HG03457 (cell line): ENCODE data around the gene SPINK1.
"Not testable (repeated sequence)": the region's sequence is repeated elsewhere in the genome, so short reads cannot be mapped to it uniquely, and the experiment has no call there.

ENCODE experiments used
- ATAC-seq: cut with Tn5 transposase; IDR thresholded peaks from one replicate; pipeline ENCODE4 v1.9.1; 2021; ENCODE audit warnings: moderate number of reproducible peaks; ENCODE audit not compliant: unreplicated experiment

Gene SPINK1

DNA sequence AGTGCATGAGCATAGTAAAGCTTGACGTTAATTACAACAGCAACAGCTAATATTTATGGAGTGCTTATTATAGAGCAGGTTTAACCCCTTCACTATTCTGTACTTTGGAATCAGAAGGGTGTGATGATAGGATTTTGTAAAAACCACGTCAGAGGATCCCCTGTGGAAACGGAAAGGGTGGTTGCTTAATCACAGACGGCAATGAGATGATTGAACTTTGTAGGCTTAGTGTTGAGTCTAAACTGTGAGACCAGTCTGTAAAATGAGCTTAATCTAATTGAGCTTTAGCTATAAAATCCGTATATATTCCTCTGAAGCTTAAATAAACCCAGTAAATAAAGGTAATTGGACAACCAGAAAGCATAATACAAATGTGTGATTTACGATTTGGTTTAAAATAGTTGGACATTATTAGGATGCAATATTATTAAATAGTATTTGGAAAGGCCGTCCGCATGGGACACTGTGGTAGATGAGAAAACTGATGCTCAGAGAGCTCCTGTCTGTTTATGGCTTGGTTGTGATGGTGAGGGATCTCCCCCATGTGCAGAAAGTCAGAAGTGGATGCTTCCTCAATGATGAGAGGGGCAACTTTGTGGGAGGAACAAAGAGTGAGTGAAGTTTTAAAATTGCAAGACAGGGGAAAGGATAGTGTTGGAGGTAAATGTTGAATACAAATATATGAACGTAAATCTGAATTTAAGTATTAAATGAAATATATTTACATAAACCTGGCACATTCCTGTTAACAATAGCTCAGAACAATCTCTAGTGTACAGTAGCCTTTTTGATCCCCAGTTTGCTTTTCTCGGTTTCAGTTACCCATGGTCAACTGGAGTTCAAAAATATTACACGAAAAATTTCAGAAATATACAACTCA is 23.7 kb upstream of the SPINK1 start:
- ATAC-seq = no peak

DNA sequence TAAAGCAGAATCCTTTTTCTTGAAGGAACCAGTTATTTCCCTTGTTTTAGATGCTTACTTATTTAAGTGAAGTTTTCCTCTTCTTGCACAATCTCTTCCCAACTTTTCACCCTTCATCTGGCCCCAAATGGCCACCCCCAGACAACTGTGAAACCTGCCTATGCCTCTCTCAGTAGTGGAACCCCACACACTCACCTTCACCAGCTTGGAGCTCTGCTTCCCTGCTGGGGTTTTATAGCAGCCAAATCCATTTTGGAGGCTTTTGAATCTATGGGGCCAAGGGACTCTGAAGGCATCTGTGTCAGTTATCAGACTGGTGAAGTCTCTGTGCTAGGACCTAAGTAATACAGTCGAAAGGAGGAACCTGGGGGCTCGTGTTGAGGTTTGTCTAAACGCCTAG is 22.9 kb upstream of the SPINK1 start:
- ATAC-seq = no peak

DNA sequence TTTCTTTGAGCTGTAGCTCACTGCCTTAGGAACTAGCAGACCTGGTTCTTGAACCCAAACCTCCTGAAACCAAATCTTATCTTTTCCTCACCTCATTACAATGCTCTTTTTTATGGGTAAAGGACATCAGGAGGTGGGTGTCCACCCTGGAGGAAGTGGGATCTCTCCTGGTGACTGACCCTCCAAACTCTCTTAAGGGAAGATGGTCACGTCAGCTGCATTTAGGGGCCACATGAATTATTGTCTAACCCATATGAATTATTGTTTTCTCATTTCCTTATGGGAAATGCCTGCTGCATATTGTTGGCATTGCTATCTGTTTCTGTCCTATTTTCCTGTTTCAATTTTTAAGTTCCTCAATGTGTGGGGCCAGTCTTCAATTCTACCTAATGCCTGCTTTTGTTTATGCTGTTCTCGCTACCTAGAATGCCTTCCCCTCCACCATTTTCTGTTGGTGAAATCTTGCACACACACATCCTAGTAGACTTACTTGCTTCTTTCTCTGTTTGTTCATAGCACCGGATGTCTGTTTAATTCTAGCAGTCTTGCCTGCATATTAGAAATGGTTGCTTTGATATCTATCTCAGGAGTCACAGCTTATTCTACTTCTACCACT is 22.0 kb upstream of the SPINK1 start:
- ATAC-seq = no peak

DNA sequence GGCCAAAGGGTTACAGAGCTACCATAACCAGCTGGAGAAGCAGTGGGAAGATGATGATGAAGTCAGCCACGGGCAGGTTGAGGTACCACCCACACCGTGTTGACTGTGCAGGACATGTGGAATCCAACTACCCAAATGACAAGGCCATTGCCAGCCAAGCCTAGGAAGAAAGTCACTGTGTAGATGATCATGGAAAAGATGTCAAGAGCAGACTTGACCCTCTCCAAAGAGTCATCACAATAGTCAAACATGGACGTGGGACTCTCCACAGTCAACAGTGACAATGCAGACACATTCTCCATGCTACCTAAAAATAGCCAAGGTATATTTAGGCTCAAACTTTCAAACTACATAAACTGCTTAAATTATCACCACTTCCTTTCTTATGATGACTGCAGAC is 20.9 kb upstream of the SPINK1 start:
- ATAC-seq = no peak

DNA sequence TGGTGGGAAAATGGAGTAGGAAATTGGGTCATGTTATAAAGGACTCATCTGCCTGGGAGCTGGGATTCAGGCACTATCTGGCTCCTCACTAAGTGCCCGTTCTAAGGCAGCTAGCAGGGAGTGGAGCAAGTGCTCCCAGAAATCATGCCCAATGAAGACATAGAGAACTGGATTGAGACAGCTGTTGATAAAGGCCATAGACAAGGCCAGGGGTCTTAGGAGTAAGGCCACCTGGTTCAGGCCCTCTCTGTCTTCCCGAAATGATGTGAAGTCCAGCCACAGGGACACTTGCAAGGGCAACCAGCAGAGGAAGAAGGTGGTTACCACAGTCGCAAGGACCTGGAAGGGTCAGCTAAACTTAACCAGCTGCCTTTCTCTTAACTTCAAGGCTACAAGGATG is 20.1 kb upstream of the SPINK1 start:
- no peak for ATAC-seq

DNA sequence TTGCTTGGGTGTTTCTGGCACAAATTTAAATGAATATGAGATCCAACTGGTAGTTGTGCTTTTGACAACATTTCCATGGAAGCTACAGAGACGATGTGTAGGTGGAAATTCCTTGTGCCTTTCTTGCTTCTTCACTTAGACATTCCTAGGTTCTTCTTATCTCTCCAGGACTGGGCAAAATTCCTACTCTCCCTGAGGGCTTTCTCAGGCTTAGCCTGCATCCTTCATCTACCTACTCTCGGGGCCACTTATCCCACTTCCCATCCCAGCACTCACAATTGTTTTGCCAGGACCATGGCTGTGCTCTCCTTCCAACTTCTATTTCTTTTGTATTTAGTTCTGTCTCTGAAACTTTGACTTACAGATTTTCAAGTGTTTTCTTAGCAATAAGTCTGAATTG is 17.8 kb upstream of the SPINK1 start:
- ATAC-seq = no peak

DNA sequence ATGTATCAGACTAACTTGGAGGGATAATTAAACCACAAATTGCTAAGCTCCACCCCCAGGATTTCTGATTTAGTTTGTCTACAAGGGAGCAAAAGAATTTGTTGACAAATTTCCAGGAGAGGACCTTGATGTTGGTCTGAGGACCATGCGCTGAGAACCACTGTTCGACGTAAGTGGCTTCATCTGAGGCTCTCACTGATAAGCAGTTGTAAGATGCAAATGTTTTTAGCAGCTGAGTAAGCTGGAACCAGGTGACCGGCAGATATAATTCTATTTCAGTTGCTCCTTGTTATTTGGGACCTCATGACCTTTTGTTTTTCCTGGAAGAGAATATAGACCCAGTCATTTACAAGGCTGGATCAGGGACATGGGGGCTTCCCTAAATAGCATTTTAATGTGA is 14.1 kb upstream of the SPINK1 start:
- no peak for ATAC-seq

DNA sequence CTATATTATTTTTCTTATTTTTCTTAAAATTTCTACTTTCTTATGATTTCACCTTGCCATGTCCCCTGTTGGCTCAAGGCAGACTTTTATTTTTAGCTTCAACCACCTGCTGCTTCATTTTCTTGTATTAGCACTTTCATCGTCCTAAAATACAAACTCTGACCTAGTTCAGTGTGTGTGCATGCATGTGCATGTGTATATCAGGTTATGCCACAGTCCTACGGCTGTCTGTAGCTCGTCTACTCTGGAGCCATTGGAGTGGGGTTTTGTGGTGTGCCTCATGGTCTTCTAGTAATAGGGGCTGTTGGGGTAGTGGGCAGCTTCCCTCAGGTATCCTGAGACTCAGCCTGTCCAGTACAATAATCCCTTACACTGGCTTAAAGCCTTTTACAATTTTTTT is 13.4 kb upstream of the SPINK1 start:
- ATAC-seq = no peak

DNA sequence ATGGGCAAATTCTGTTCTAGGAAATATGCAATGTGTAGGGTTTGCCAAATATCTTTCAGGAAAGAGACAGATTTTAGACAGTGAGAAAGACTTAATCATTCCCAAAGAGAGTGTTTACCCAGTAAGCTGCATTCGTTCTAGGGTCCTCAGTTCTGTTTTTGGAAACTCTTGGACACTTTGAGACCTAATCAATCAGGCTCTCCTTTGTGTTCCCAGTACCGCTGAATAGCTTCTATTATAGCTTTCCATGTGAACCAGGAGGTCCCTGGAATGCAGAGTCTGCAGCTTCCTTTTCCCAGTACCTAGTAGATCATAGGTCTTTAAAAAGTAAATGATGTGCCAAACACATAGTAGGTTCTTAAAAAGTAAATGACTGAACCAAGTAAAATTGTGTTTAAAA is 11.4 kb upstream of the SPINK1 start:
- no peak for ATAC-seq

DNA sequence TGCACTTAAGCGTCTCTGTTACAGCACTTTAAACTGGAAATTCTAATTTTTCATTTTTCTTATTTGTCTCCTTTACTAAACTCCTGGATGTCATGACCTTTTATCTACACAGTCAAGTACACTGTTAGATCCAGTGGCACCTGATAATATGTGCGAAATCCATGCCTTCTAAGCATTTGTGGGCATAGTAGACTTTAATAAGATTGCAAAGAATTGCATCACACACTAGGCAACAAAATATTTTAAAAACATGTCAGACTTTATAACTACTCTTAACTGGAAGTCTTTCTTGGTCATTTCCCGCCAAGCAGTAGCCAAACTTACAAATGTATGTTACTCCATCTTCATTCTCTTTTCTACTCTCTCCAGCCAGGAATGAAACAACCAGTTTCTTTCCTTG is 5.0 kb upstream of the SPINK1 start:
- no peak for ATAC-seq

DNA sequence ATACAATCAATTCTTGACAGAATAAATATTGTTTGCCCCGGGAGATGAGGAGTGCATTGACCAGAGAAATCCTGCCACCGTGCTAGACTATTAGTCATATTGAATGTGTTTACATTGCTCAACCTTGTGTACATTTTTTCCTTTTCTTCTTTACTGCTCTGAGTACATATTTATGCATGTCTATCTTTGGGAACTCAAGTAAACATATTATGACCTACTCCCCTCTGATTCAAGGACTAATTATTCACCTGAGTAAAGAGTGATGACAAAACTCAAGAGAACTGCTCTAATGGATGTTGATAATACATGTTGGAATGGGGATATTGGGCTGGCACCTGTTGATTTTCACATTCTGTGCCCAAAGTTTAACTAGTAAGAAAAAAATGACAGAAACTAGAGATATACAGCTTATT is 3.9 kb upstream of the SPINK1 start:
- ATAC-seq = no peak

DNA sequence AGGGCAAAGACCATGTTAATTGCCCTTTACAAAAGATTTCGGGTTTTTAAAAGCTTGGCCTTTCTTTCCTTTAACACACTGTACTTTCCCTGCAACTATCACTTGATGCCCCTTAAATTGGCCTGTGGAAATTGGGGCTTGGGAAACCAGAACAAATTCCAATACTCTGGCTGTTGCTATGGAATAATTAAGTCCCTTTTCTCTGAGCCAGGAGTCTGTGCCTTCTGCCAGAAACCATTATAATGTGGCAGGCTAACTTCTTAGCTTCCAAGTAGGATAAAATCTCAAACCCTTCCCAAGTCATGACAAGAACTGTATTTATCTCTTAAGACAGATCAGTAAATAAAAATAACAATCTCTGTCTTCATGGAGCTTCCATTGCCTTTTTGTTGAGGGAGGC is 1.1 kb upstream of the SPINK1 start:
- no peak for ATAC-seq

DNA sequence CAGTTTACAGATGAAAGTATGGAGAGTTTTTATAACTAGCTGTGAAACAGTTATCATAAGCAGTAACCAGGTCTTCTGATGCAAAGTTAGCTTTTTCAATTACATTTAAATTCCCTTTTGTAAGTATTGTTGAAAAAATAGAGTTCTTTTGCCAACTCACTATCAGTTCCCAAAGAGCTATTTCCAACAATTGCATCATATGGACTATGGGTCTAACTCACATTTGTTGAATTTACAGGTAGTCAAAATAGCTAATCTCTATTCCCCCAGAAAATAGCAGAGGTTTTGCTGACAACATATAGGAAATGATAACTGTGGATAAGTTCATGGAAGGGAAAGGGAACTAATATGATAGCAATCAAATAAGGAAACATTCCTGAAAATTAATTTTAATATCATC is 1.4 kb downstream of the SPINK1 start:
- no peak for ATAC-seq

DNA sequence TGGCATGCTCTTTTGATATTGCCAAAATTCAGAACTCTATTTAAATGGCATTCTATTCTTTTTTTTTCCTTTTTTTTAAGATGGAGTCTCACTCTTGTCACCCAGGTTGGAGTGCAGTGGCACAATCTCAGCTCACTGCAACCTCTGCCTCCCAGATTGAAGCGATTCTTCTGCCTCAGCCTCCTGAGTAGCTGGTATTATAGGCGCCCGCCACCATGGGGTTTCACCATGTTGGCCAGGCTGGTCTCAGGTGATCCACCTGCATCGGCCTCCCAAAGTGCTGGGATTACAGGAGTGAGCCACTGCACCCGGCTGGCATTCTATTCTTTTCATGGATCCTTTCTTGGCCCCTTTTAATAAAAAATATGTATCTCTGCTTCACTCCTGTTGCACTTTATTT is 4.5 kb downstream of the SPINK1 start:
- not testable (repeated sequence) for ATAC-seq

DNA sequence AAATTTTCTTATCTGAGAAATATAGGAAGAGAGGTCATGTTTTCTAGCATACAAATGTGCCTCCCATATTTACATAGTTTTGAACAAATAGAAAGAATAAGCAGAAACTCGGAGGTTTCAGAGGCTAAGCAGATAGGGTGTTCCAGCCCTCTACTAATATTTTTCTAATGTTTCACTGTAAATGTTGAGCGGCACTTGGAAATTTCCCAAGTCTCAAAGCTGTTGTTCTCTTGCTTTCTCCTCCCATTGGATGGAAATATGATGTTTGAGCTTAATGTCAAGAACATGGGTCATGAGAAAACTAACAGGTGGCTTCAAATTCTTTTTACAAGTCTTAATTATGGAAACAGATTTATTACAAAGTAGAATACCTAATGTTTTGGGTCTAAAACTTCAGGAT is 5.1 kb downstream of the SPINK1 start:
- no peak for ATAC-seq

DNA sequence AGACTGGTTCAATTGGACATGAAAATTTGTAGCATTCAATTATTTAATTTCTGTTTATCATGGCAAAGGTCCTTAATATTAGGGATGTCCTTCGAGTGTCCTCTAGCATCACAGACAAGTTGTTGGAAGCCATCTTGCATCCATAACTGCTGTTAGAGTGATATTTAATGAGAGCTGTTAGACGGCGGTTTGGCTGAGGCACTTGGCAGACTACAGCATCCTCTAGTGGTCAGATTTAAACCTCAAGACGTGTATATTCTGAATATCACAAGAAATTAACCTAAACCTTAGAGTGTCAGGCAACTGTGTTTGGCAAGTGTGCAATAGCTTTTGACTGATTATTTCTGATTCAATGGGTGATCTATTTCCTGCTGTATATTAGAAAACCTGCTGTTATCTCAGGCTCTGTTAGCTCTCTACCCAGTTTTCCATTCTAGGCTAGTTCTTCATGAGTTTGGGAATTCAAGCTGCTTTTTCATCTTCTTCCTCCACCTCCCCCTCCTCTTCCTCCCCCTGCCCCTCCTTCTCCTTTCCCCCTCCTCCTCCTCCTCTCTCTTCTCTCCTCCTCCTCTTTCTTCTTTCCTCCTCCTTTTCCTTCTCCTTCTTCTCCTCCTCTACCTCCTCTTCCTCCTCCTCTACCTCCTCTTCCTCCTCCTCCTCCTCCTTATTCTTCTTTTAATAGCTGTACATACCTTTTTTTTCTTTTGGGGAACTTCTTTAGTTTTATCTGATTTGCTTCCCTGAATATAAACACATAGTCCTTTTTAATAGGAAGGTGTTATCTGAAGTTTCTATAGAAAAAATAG is 8.6 kb downstream of the SPINK1 start:
- ATAC-seq = peak; percentile 94

DNA sequence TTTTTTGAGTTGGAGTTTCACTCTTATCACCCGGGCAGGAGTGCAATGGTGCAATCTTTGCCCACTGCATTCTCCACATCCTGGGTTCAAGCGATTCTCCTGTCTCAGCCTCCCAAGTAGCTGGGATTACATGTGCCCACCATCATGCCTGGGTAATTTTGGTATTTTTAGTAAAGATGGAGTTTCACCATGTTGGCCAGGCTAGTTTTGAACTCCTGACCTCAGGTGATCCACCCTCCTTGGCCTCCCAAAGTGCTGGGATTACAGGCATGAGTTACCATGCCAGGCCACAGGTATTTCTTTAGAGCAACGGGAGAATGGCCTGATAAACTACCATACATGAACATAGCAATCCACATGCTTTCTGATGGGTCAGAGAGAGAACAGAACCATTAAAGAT is 9.2 kb downstream of the SPINK1 start:
- ATAC-seq = not testable (repeated sequence)

DNA sequence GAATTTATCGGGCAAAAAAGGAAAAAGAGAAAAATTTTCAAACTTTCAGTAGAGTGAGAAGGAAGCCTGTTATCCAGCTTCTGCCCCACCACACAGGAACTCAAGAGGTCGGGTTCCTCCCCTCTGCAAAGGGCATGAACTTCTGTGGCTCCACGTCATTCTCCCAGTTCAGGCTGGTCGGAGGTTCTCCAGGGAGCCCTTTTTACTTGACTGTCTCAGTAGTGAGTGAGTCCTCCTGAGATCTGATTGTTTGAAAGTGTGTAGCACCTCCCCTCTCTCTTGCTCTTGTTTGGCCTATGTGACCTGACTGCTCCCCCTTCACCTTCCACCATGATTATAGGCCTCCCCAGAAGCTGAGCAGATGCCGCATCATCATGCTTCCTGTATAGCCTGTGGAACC is 9.7 kb downstream of the SPINK1 start:
- no peak for ATAC-seq

DNA sequence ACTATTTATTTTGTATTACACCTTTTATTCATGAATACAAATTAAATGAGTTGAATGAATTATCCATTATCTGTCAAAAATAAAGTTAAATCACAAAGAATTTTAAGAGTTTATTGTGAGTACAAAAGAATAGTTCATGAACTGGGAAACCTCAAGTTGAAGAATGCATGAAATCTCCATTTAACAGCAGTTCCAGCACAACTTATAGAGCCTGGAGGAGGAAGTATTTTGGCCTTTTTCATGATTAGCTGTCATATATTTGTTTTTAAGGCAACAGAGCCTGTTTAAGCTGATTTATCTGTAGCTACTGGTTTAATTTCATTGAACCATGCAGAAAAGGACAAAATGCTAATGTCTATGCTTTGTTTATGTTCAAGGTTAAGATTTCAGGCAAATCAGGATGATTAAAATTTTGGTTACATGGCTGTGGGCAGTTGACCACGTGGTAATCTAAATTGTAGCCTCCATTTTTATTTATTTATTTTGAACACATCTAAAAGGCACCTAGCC is 12.2 kb downstream of the SPINK1 start:
- no peak for ATAC-seq

DNA sequence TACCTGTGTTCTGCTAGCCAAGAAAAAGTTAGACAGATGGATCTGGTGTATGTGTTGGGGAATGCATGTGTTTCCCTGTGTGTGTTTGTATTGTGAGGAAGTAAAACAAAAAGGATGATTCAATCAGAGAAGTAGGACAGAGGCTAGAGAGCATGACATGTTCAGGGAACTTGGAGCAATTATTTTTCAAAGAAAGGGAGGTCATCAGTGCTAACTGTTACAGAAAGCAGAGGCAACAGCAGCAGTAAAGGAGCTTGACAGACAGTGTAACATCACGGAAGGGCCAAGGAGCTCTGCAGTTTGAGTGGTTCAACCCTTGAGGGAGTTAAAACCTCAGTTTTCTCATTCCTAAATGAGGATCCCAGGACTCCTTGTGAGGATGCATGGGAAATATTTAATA is 13.2 kb downstream of the SPINK1 start:
- ATAC-seq = no peak

DNA sequence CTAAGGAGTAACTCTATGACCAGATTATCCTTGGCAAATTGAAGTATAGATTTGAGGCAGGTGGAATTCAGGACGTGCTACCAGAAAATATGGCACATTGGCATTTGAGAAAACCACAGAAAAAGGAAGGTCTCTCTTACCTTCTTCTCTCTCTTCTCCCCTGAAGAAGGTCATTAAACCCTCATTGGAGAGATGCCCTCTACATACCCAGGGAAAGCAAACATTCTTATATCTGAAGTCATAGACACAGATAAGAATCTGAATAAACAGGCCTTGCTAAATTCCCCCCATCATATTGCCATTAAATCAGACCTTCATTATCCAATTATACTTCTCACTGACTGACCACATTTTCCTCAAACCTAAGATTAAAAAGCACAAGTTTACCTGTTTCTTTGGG is 17.8 kb downstream of the SPINK1 start:
- no peak for ATAC-seq
